Natural killer cell (primary cell): Measurements from ENCODE around the gene CDK13. TPM values are rescaled to one million over a fixed set of nuclear protein-coding genes. Genes with fewer than 3 reads are reported as not detected.
A peak's percentile ranks its signal among the peaks of the same experiment; 100 is the strongest.

Source experiments
- ATAC-seq, 3 donors: fragments of 150-1000 bp in 2 of 3; fragments of 200-7000 bp in 1 of 3; cut with Tn5 transposase; 1 replicate in 1 of 3; 2 replicates in 2 of 3; pipeline ENCODE4 v1.10.0; 2021; ENCODE audit warnings: mild to moderate bottlenecking in 2 of 3, moderate library complexity in 2 of 3
- DNase-seq, 2 donors: peaks; one replicate each; pipeline versions ENCODE4 v3.0.0 to v3.0.0-alpha.2; 2013 to 2021; ENCODE audit warnings: mixed read lengths in 1 of 2
- H3K27ac ChIP-seq: one replicate; pipeline ENCODE4 v1.5.1; 2013; ENCODE audit warnings: mild to moderate bottlenecking, low read length
- H3K27me3 ChIP-seq: one replicate; pipeline ENCODE4 v1.6.1; 2013; ENCODE audit warnings: low read length; ENCODE audit not compliant: control insufficient read depth, insufficient read depth
- H3K36me3 ChIP-seq: one replicate; pipeline ENCODE4 v1.6.1; 2013; ENCODE audit warnings: low read length; ENCODE audit not compliant: control insufficient read depth, insufficient read depth
- H3K4me1 ChIP-seq: one replicate; pipeline ENCODE4 v1.6.1; 2013; ENCODE audit warnings: low read length; ENCODE audit not compliant: control insufficient read depth, insufficient read depth
- H3K4me3 ChIP-seq: one replicate; pipeline ENCODE4 v1.5.1; 2013; ENCODE audit warnings: low read length
- H3K9me3 ChIP-seq: one replicate; pipeline ENCODE4 v1.6.1; 2013; ENCODE audit warnings: low read length; ENCODE audit not compliant: control insufficient read depth, insufficient read depth
- H3K27ac Mint-ChIP-seq, 2 donors: one replicate each; pipeline ENCODE4 v1.8.0; 2022; ENCODE audit warnings: mild to moderate bottlenecking in 2 of 2, mixed read lengths in 2 of 2, moderate library complexity in 1 of 2
- H3K27me3 Mint-ChIP-seq, 2 donors: one replicate each; pipeline ENCODE4 v1.8.0; 2022; ENCODE audit warnings: low read depth in 2 of 2, mixed read lengths in 2 of 2
- H3K36me3 Mint-ChIP-seq: one replicate; pipeline ENCODE4 v1.8.0; 2022; ENCODE audit warnings: mixed read lengths
- H3K4me1 Mint-ChIP-seq, 2 donors: one replicate each; pipeline ENCODE4 v1.8.0; 2022; ENCODE audit warnings: mixed read lengths in 2 of 2
- H3K4me3 Mint-ChIP-seq: one replicate; pipeline ENCODE4 v1.8.0; 2022; ENCODE audit warnings: mild to moderate bottlenecking, moderate library complexity, mixed read lengths
- H3K9me3 Mint-ChIP-seq, 2 donors: one replicate each; pipeline ENCODE4 v1.8.0; 2022; ENCODE audit warnings: mixed read lengths in 2 of 2
- CTCF ChIP-seq: fragments of 200-600 bp; IDR thresholded peaks from one replicate; pipeline ENCODE4 v1.8.0; 2022; ENCODE audit warnings: antibody characterized with exemption
- WGBS: methylation state at CpG from one replicate; pipeline ENCODE4 v1.1.7; 2013; ENCODE audit warnings: missing lambda C conversion rate; ENCODE audit not compliant: insufficient coverage; 5-methylcytosine and 5-hydroxymethylcytosine counted together
- intact Hi-C: fragments of 100-400 bp; cut with micrococcal nuclease; formaldehyde crosslinking; loops from one replicate; pipeline ENCODE4 v1.14.2; 2022
- total RNA-seq, 4 donors: library from RNA; stranded (reverse); fragments of 120-200 nt in 1 of 4; gene quantifications; one replicate each; pipeline versions ENCODE4 v1.2.3 to v1.2.4, GENCODE V29; 2013 to 2022

Gene CDK13
- total RNA-seq, 3 donors from 2014 or later (not counting 1 experiment from before 2014, with no cell fraction given), result 149 to 179 (median 163) TPM

- ATAC-seq, result no peak
- H3K9me3 Mint-ChIP-seq, result no peaks in the 10 kb centered on the region
- no peak overlapping the region for H3K27ac Mint-ChIP-seq
- Histone ChIP-seq H3K36me3 (no peaks in the 10 kb centered on the region), H3K4me1 (no peaks in the 10 kb centered on the region), H3K27ac (no peak overlapping the region), H3K27me3 (no peaks in the 10 kb centered on the region), H3K4me3 (no peak overlapping the region), H3K9me3 (no peaks in the 10 kb centered on the region)
- no peaks in the 10 kb centered on the region for H3K27me3 Mint-ChIP-seq
- intact Hi-C loops, result no loop called here
- DNase-seq, result no peak
- no peak overlapping the region for H3K4me3 Mint-ChIP-seq
- WGBS, result 93% methylated on average over 3 of the region's 3 CpGs
- no peaks in the 10 kb centered on the region for H3K36me3 Mint-ChIP-seq
- no peaks in the 10 kb centered on the region for H3K4me1 Mint-ChIP-seq
- TF ChIP-seq CTCF, result no peak
Observed at GRCh38 chr7:39936761-39937160, 13.3 kb upstream of the CDK13 start.

DNA sequence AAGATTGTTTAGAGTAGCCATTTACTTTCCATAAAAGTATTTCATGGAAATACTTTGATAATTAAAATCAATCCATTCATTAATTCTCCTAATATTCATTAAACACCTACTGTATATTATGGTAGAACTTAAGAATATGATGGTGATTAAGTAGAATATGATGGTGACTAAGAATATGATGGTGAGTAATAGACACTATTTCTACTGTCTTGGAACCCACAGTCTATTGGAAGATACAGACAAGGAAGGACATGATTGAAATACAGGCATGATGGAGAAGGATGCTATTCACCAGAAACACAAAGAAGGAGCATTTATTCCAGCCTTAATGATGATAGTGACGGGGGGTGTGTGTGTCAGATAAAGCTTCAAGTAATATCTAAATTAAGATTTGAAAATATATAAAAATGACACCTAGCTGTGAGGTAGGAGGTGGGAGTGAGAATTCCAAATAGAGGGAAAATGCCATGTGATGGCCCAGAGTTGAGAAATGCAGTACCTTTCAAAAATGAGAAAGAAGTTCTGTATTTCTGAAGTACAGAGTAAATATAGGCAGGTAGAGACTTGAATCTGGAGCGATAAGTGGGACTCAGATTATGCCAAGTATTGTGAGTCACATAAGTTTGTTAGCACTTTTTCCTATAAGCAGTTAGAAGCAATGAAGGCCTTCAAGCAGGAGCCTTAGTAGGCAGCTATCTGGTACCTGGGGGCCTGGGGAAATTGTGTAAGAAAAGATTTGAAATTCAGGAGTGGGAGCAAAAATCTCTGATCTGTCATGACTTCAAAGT lies 12.5 kb upstream of the CDK13 start:
- no peaks in the 10 kb centered on the region for H3K9me3 Mint-ChIP-seq
- no peak for TF ChIP-seq CTCF
- H3K27ac Mint-ChIP-seq, result no peak overlapping the region
- DNase-seq (no peak), ATAC-seq (no peak)
- no peaks in the 10 kb centered on the region for H3K4me1 Mint-ChIP-seq
- H3K4me1 ChIP-seq, result no peaks in the 10 kb centered on the region
- H3K4me3 ChIP-seq, result no peak overlapping the region
- no peaks in the 10 kb centered on the region for H3K9me3 ChIP-seq
- no peak overlapping the region for H3K27ac ChIP-seq
- H3K27me3 ChIP-seq, result no peaks in the 10 kb centered on the region
- 93% methylated on average over 1 of the region's 2 CpGs for WGBS
- no peak overlapping the region for H3K4me3 Mint-ChIP-seq
- no peaks in the 10 kb centered on the region for H3K27me3 Mint-ChIP-seq
- H3K36me3 Mint-ChIP-seq, result no peaks in the 10 kb centered on the region
- no peaks in the 10 kb centered on the region for H3K36me3 ChIP-seq
- intact Hi-C loops, result no loop called here

DNA sequence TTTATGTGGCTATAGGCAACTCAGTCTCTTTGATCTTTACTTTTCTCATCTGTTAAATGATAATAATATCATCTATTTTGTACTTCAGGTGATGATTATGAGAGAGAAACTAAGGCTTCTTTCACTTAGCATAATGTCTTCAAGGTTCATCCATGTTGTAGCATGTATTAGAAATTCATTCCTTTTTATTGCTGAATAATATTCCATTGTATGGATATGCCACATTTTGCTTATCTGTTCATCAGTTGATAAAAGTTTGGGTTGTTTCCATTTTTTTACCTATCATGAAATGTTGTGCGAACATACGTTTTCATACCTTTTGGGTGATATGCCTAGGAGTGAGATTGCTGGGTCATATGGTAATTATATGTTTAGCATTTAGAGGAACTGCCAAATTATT lies 7.2 kb upstream of the CDK13 start:
- no peaks in the 10 kb centered on the region for H3K9me3 ChIP-seq
- ATAC-seq, result no peak
- Mint-ChIP-seq H3K27ac (no peak overlapping the region), H3K9me3 (no peaks in the 10 kb centered on the region), H3K4me3 (no peak overlapping the region), H3K27me3 (no peaks in the 10 kb centered on the region), H3K4me1 (peaks cover 3% of the 10 kb centered on the region in 2 donors), H3K36me3 (no peaks in the 10 kb centered on the region)
- intact Hi-C loops, result no loop called here
- 94% methylated on average over 2 of the region's 2 CpGs for whole genome bisulfite sequencing
- peaks cover 2% of the 10 kb centered on the region for H3K4me1 ChIP-seq
- H3K4me3 ChIP-seq, result no peak overlapping the region
- H3K27me3 ChIP-seq, result no peaks in the 10 kb centered on the region
- H3K27ac ChIP-seq, result no peak overlapping the region
- TF ChIP-seq CTCF, result no peak
- DNase-seq, result no peak
- H3K36me3 ChIP-seq, result no peaks in the 10 kb centered on the region

DNA sequence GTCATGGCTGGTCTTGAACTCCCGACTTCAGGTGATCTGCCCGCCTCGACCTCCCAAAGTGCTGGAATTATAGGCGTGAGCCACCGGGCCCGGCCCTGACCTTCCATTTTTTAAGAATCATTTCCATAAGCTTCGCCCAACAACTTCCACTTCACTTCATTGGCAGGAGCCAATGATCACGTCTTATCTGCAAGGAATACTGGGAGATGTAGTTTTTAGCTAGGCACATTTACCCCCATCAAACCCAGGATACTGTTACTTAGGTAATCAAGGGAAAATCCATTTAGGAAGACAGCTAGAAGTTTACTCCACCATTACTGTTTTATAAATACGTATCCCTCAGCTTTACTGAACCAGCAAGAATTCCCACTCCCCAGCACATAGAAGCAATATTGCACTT lies 3.4 kb upstream of the CDK13 start:
- H3K4me3 ChIP-seq, result no peak overlapping the region
- ATAC-seq (no peak), DNase-seq (no peak)
- Mint-ChIP-seq H3K27me3 (no peaks in the 10 kb centered on the region), H3K27ac (peak overlapping the region in 1 of 2 donors; percentile 100), H3K4me3 (no peak overlapping the region), H3K36me3 (no peaks in the 10 kb centered on the region), H3K4me1 (peaks cover 21 to 23% of the 10 kb centered on the region in 2 donors), H3K9me3 (no peaks in the 10 kb centered on the region)
- H3K4me1 ChIP-seq, result peaks cover 9% of the 10 kb centered on the region
- intact Hi-C loops, result no loop called here
- no peak overlapping the region for H3K27ac ChIP-seq
- no peaks in the 10 kb centered on the region for H3K9me3 ChIP-seq
- 98% methylated on average over 9 of the region's 9 CpGs for WGBS
- H3K36me3 ChIP-seq, result no peaks in the 10 kb centered on the region
- no peak for TF ChIP-seq CTCF
- H3K27me3 ChIP-seq, result no peaks in the 10 kb centered on the region
